ENCODE measurements around the gene SLC9A3. TPM values are rescaled to one million over a fixed set of nuclear protein-coding genes. Genes with fewer than 3 reads are reported as not detected.

Gene SLC9A3
- total RNA-seq, 4 donors from 2014 or later = 5.9 to 8.2 (median 7.6) TPM

GRCh38 chr5:524973-525761 is 918 bp upstream of the SLC9A3 start:
- Histone ChIP-seq H3K36me3 (no peaks in the 10 kb centered on the region), H3K4me1 (peaks cover 10 to 15% of the 10 kb centered on the region in 2 donors), H3K9me3 (no peaks in the 10 kb centered on the region), H3K4me3 (replicated peaks in 1 of 3) (no peak overlapping the region), H3K27me3 (peaks cover 40% of the 10 kb centered on the region), H3K27ac (no peak overlapping the region)
- TF ChIP-seq CTCF (IDR thresholded peaks at IDR 0.05) (no peak), POLR2A (IDR thresholded peaks at IDR 0.05) (no peak)
- WGBS, 2 donors = 19 to 43% methylated on average over 23 of the region's 24 CpGs
- intact Hi-C loops (cut with DNase I) = no loop called here
- DNase-seq = no peak

- Histone ChIP-seq H3K36me3 (no peaks in the 10 kb centered on the region), H3K9me3 (no peaks in the 10 kb centered on the region), H3K27me3 (peaks cover 35% of the 10 kb centered on the region), H3K27ac (no peak overlapping the region), H3K4me3 (replicated peaks in 1 of 3) (no peak overlapping the region), H3K4me1 (peaks cover 10 to 15% of the 10 kb centered on the region in 2 donors)
- DNase-seq = peak; percentile 17 to 34
- WGBS, 2 donors = 0 to 4% methylated on average over 20 to 28 of the region's 69 CpGs
- TF ChIP-seq POLR2A (IDR thresholded peaks at IDR 0.05) (no peak), CTCF (IDR thresholded peaks at IDR 0.05) (no peak)
- intact Hi-C loops (cut with DNase I) = no loop called here
Observed at GRCh38 chr5:523441-524222, 617 bp downstream of the SLC9A3 start.

- Histone ChIP-seq H3K27me3 (peaks cover 31% of the 10 kb centered on the region), H3K36me3 (no peaks in the 10 kb centered on the region), H3K4me1 (peaks cover 10 to 15% of the 10 kb centered on the region in 2 donors), H3K9me3 (no peaks in the 10 kb centered on the region), H3K4me3 (replicated peaks in 1 of 3) (no peak overlapping the region), H3K27ac (no peak overlapping the region)
- WGBS, 2 donors = 7 to 8% methylated on average over 21 of the region's 21 CpGs
- TF ChIP-seq CTCF (IDR thresholded peaks at IDR 0.05) (no peak), POLR2A (IDR thresholded peaks at IDR 0.05) (no peak)
- intact Hi-C loops (cut with DNase I) = no loop called here
- DNase-seq = no peak
Observed at GRCh38 chr5:522899-523440, 1.3 kb downstream of the SLC9A3 start.

- no peak for DNase-seq
- Histone ChIP-seq H3K4me3 (replicated peaks in 1 of 3) (no peak overlapping the region), H3K9me3 (no peaks in the 10 kb centered on the region), H3K4me1 (peaks cover 10 to 15% of the 10 kb centered on the region in 2 donors), H3K27me3 (peaks cover 29% of the 10 kb centered on the region), H3K27ac (no peak overlapping the region), H3K36me3 (no peaks in the 10 kb centered on the region)
- intact Hi-C loops (cut with DNase I) = no loop called here
- WGBS, 2 donors = 58 to 61% methylated on average over 10 to 13 of the region's 16 CpGs
- TF ChIP-seq POLR2A (IDR thresholded peaks at IDR 0.05) = no peak
- TF ChIP-seq CTCF (IDR thresholded peaks at IDR 0.05) = no peak
Observed at GRCh38 chr5:522116-522515, 2.1 kb downstream of the SLC9A3 start.
